Chondrocyte (in vitro differentiated cells): ENCODE data around the gene GXYLT2. TPM values are rescaled to one million over a fixed set of nuclear protein-coding genes. Genes with fewer than 3 reads are reported as not detected.

Source experiments
- DNase-seq: peaks from one replicate; pipeline ENCODE4 v3.0.0; 2021; ENCODE audit warnings: mixed read lengths, low spot score
- H3K27ac Mint-ChIP-seq: one replicate; pipeline ENCODE4 v1.8.0; 2021; ENCODE audit warnings: mild to moderate bottlenecking, moderate library complexity, mixed read lengths; ENCODE audit not compliant: unreplicated experiment
- H3K27me3 Mint-ChIP-seq: 2 replicates; pipeline ENCODE4 v1.8.0; 2021; ENCODE audit warnings: low read depth, mixed read lengths
- H3K36me3 Mint-ChIP-seq: 2 replicates; pipeline ENCODE4 v1.8.0; 2021; ENCODE audit warnings: low read depth, mixed read lengths
- H3K4me1 Mint-ChIP-seq: 2 replicates; pipeline ENCODE4 v1.8.0; 2021; ENCODE audit warnings: low read depth, mild to moderate bottlenecking, mixed read lengths
- H3K4me3 Mint-ChIP-seq: one replicate; pipeline ENCODE4 v1.8.0; 2021; ENCODE audit warnings: mild to moderate bottlenecking, moderate library complexity, mixed read lengths; ENCODE audit not compliant: unreplicated experiment
- H3K9me3 Mint-ChIP-seq: 2 replicates; pipeline ENCODE4 v1.8.0; 2021; ENCODE audit warnings: low read depth, mixed read lengths
- total RNA-seq: library from RNA; stranded (reverse); gene quantifications from 3 replicates; pipeline ENCODE4 v1.2.1, GENCODE V29; 2021
- TF ChIP-seq, protein P1 (sequence below): fragments of 200-600 bp; sonication (generic); IDR thresholded peaks from 2 replicates; pipeline ENCODE4 v1.5.0; 2021; ENCODE audit warnings: antibody characterized with exemption, mild to moderate bottlenecking, moderate library complexity

GXYLT2 gene
- total RNA-seq, 1 donor from 2014 or later: 99.3 TPM

DNA sequence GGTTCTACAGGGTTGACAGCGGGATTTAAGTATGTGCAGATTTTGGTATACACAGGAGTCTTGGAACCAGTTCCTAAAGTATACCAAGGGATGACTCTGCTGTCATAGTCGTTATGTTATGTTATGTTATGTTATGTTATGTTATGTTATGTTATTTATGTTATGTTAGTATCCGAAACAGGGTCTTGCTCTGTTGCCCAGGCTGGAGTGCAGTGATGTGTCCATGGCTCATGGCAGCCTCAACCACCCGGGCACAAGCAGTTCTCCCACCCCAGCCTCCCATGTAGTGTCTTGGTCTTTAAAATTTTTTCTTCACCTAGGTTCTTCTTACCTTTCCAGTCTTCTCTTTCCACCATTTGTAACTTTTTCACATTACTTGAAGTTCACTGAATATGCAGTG is 130.5 kb downstream of the GXYLT2 start:
- H3K27ac Mint-ChIP-seq: no peak overlapping the region
- DNase-seq: no peak
- no peak overlapping the region for H3K4me3 Mint-ChIP-seq
- TF ChIP-seq, protein P1, sequence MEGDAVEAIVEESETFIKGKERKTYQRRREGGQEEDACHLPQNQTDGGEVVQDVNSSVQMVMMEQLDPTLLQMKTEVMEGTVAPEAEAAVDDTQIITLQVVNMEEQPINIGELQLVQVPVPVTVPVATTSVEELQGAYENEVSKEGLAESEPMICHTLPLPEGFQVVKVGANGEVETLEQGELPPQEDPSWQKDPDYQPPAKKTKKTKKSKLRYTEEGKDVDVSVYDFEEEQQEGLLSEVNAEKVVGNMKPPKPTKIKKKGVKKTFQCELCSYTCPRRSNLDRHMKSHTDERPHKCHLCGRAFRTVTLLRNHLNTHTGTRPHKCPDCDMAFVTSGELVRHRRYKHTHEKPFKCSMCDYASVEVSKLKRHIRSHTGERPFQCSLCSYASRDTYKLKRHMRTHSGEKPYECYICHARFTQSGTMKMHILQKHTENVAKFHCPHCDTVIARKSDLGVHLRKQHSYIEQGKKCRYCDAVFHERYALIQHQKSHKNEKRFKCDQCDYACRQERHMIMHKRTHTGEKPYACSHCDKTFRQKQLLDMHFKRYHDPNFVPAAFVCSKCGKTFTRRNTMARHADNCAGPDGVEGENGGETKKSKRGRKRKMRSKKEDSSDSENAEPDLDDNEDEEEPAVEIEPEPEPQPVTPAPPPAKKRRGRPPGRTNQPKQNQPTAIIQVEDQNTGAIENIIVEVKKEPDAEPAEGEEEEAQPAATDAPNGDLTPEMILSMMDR: no peak
- H3K27me3 Mint-ChIP-seq: no peaks in the 10 kb centered on the region
- peaks cover 39% of the 10 kb centered on the region for H3K4me1 Mint-ChIP-seq
- H3K36me3 Mint-ChIP-seq: peaks cover 5% of the 10 kb centered on the region
- H3K9me3 Mint-ChIP-seq: no peaks in the 10 kb centered on the region

DNA sequence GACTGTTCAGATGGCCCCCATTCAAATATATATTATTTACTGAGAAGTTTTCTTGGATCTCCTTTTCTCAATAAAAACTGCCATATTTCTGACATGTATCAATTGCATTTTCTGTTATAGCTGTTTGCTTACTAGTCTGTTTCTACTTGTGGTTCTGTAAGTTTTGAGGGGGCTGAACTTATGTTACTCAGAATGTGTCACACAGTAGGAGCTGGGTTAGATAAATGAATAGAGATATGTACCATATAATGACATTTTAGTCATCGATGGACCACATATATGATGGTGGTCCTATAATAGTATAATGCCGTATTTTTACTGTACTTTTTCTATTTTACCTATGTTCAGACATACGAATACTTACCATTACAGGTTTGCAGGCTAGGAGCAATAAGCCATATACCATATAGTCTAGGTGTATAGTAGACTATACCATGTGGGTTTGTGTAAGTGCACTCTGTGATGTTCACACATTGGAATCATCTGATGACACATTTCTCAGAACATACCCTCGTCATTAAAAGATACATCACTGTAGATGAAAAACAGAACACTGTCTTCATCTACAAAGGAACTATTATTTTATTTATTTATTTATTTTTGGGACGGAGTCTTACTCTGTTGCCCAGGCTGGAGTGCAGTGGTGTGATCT is 131.1 kb downstream of the GXYLT2 start:
- TF ChIP-seq, protein P1: no peak
- no peak overlapping the region for H3K27ac Mint-ChIP-seq
- no peaks in the 10 kb centered on the region for H3K27me3 Mint-ChIP-seq
- no peak overlapping the region for H3K4me3 Mint-ChIP-seq
- H3K9me3 Mint-ChIP-seq: no peaks in the 10 kb centered on the region
- peaks cover 39% of the 10 kb centered on the region for H3K4me1 Mint-ChIP-seq
- peaks cover 5% of the 10 kb centered on the region for H3K36me3 Mint-ChIP-seq
- DNase-seq: no peak

DNA sequence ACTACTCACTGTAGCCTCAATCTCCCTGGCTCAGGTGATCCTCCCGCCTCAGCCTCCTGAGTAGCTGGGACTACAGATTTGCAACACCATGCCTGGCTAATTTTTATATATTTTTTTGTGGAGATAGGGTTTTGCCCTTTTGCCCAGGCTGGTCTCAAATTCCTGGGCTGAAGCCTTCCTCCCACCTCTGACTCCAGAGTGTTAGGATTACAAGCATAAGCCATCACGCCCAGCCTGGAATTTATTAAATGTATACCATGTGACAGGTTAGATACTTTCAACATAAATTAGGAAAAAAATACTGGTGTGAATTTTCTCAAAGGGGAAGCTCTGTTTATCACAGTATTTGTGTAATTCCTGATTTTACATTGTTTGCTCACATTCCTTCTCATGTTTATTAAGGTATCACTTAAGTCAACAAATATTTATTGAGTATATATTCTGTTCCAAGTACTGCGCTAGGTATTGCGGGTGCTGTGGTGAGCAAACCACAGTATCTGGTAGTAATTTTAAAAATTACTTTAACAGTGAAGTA is 133.5 kb downstream of the GXYLT2 start:
- H3K4me3 Mint-ChIP-seq: no peak overlapping the region
- TF ChIP-seq, protein P1: no peak
- peak overlapping the region; percentile 54 for H3K27ac Mint-ChIP-seq
- no peaks in the 10 kb centered on the region for H3K9me3 Mint-ChIP-seq
- H3K4me1 Mint-ChIP-seq: peaks cover 61% of the 10 kb centered on the region
- peaks cover 5% of the 10 kb centered on the region for H3K36me3 Mint-ChIP-seq
- DNase-seq: no peak
- no peaks in the 10 kb centered on the region for H3K27me3 Mint-ChIP-seq

DNA sequence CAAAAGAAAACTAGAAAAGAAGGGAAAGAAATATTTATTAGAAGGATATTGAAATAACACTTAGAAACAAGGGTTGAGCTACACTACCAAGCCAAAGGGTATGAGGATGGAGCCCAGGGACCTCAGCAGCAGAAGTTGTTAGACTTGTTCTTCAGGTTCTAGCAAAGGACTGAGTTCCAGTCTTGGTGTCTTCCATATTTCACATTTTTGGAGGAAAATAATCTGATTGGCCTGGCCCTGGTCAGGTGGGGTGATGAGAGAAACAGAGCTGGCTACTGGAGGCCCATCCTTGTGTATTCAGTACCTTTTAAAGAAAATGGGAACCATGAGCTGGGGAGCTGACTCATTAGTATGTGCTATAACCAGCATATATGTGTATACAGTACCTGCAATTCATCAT is 137.0 kb downstream of the GXYLT2 start:
- no peak overlapping the region for H3K27ac Mint-ChIP-seq
- H3K4me1 Mint-ChIP-seq: peaks cover 71% of the 10 kb centered on the region
- no peaks in the 10 kb centered on the region for H3K27me3 Mint-ChIP-seq
- TF ChIP-seq, protein P1: no peak
- no peak for DNase-seq
- no peak overlapping the region for H3K4me3 Mint-ChIP-seq
- no peaks in the 10 kb centered on the region for H3K9me3 Mint-ChIP-seq
- no peaks in the 10 kb centered on the region for H3K36me3 Mint-ChIP-seq

- peak overlapping the region; percentile 43 for H3K27ac Mint-ChIP-seq
- TF ChIP-seq, protein P1: no peak
- no peaks in the 10 kb centered on the region for H3K27me3 Mint-ChIP-seq
- DNase-seq: no peak
- H3K9me3 Mint-ChIP-seq: no peaks in the 10 kb centered on the region
- H3K4me3 Mint-ChIP-seq: no peak overlapping the region
- H3K4me1 Mint-ChIP-seq: peaks cover 68% of the 10 kb centered on the region
- H3K36me3 Mint-ChIP-seq: no peaks in the 10 kb centered on the region
Observed at GRCh38 chr3:73026111-73026759, 138.4 kb downstream of the GXYLT2 start.

Other genes starting within 250 kb of the GXYLT2 start
- gene SHQ1, start 39.6 kb upstream of the GXYLT2 start, total RNA-seq: 14.8 to 27.5 TPM (median 16.5 TPM) in 3 replicates
- gene PPP4R2, start 108.8 kb downstream of the GXYLT2 start, total RNA-seq: 63.5 to 78.4 TPM (median 70.0 TPM) in 3 replicates
- gene EBLN2, start 173.6 kb downstream of the GXYLT2 start, total RNA-seq: 2.5 to 4.7 TPM (median 3.3 TPM) in 3 replicates